Prostate gland (tissue), 2 donors: Measurements from ENCODE around the gene TAS2R40.
A peak's percentile ranks its signal among the peaks of the same experiment; 100 is the strongest.

Source experiments
- CTCF ChIP-seq, 4 experiments: fragments of 200-600 bp in 2 of 4; fragments of 450-650 bp in 2 of 4; sonication (generic) in 2 of 4; IDR thresholded peaks; 1 replicate in 3 of 4; 2 replicates in 1 of 4; pipeline ENCODE4 v1.5.1; 2016 to 2019; ENCODE audit warnings: antibody characterized with exemption in 4 of 4, mild to moderate bottlenecking in 2 of 4, moderate library complexity in 2 of 4
- POLR2A ChIP-seq: fragments of 450-650 bp; IDR thresholded peaks from one replicate; pipeline ENCODE4 v1.6.1; 2016; ENCODE audit warnings: antibody characterized with exemption, mild to moderate bottlenecking
- POLR2AphosphoS5 ChIP-seq: sonication (generic); formaldehyde crosslinking; IDR thresholded peaks from one replicate; pipeline ENCODE4 v1.6.1; 2017; ENCODE audit warnings: antibody characterized with exemption

GRCh38 chr7:143214789-143215679 is 6.8 kb upstream of the TAS2R40 start:
- peak; percentile 70 for TF ChIP-seq POLR2AphosphoS5
- peak; percentile 93 to 99 (median 99) for TF ChIP-seq CTCF (IDR thresholded peaks at IDR 0.05)
- no peak for TF ChIP-seq POLR2A
